GM18520 (cell line): Measurements from ENCODE around the gene CDRT4.

Experiments
- ATAC-seq: cut with Tn5 transposase; IDR thresholded peaks from one replicate; pipeline ENCODE4 v1.9.1; 2021; ENCODE audit not compliant: unreplicated experiment

CDRT4 gene

GRCh38 chr17:15397620-15398019, 69.8 kb downstream of the CDRT4 start:
- no peak for ATAC-seq

GRCh38 chr17:15395091-15395490, 72.3 kb downstream of the CDRT4 start:
- ATAC-seq, result no peak

- ATAC-seq, result no peak
Measured at GRCh38 chr17:15393414-15393813, 74.0 kb downstream of the CDRT4 start.

GRCh38 chr17:15392326-15392741, 75.1 kb downstream of the CDRT4 start:
- no peak for ATAC-seq

GRCh38 chr17:15388356-15389041, 78.9 kb downstream of the CDRT4 start:
- no peak for ATAC-seq

- no peak for ATAC-seq
Measured at GRCh38 chr17:15386083-15386482, 81.3 kb downstream of the CDRT4 start.
